Panc1 (cell line): ENCODE results near the gene CYP1A2. TPM values are rescaled to one million over a fixed set of nuclear protein-coding genes. Genes with fewer than 3 reads are reported as not detected.

Experiments used
- ATAC-seq: fragments of 200-7000 bp; cut with Tn5 transposase; 2 replicates; pipeline ENCODE4 v1.9.1; 2020; ENCODE audit warnings: mild to moderate bottlenecking, moderate library complexity
- BruUV-seq: library from RNA; stranded (reverse); fragments of 400-500 nt; replicated peaks from 2 replicates; lab custom pipeline; 2021; lab: Mats Ljungman, UMichigan
- CTCF ChIA-PET: fragments of 300-600 bp; sonication (Branson Sonifier 250); formaldehyde crosslinking; loops from one replicate; lab custom pipeline; 2022; ENCODE audit warnings: antibody characterized with exemption; lab: Charles Lee
- POLR2A ChIA-PET: fragments of 300-600 bp; sonication (Branson Sonifier 250); formaldehyde crosslinking; loops from one replicate; lab custom pipeline; 2022; ENCODE audit warnings: antibody characterized with exemption; lab: Charles Lee
- DNase-seq: peaks from one replicate; pipeline ENCODE4 v3.0.0-alpha.2; 2010; ENCODE audit warnings: low read depth, low spot score
- H3K27ac ChIP-seq: 2 replicates; pipeline ENCODE4 v1.5.1; 2011; ENCODE audit warnings: mild to moderate bottlenecking, low read length, inconsistent platforms
- H3K27me3 ChIP-seq: fragments of 200-500 bp; sonication (Bioruptor generic); 2 replicates; pipeline ENCODE4 v1.6.0; 2014; ENCODE audit warnings: low read length, inconsistent platforms; ENCODE audit not compliant: control insufficient read depth, insufficient read depth
- H3K36me3 ChIP-seq: fragments of 200-500 bp; sonication (Bioruptor generic); 2 replicates; pipeline ENCODE4 v1.5.1; 2014; ENCODE audit warnings: inconsistent platforms, mild to moderate bottlenecking, low read length, moderate library complexity; ENCODE audit not compliant: control insufficient read depth, insufficient read depth
- H3K4me1 ChIP-seq: 2 replicates; pipeline ENCODE4 v1.5.1; 2011; ENCODE audit warnings: inconsistent platforms, mild to moderate bottlenecking, low read length, moderate library complexity; ENCODE audit not compliant: control insufficient read depth, insufficient read depth
- H3K4me3 ChIP-seq, 2 experiments: 2 replicates each; pipeline ENCODE4 v1.5.1; 2011 to 2012; ENCODE audit warnings: low read depth in 2 of 2, low read length in 2 of 2, mild to moderate bottlenecking in 2 of 2, inconsistent platforms in 1 of 2, moderate library complexity in 1 of 2
- H3K9me3 ChIP-seq: fragments of 200-500 bp; sonication (Bioruptor generic); 2 replicates; pipeline ENCODE4 v1.5.1; 2014; ENCODE audit warnings: low read depth, mild to moderate bottlenecking, inconsistent platforms, low read length, moderate library complexity; ENCODE audit not compliant: control insufficient read depth, insufficient read depth
- POLR2AphosphoS5 ChIP-seq: IDR thresholded peaks from 2 replicates; pipeline ENCODE4 v1.6.1; 2012; ENCODE audit warnings: mild to moderate bottlenecking, low read depth, low read length, moderate library complexity
- SIN3A ChIP-seq: IDR thresholded peaks from 2 replicates; pipeline ENCODE4 v1.6.1; 2012; ENCODE audit warnings: low read depth, mild to moderate bottlenecking, low read length, moderate library complexity, borderline replicate concordance; ENCODE audit not compliant: insufficient read depth
- TCF7L2 ChIP-seq: IDR thresholded peaks from 2 replicates; pipeline ENCODE4 v1.6.1; 2011; ENCODE audit warnings: mild to moderate bottlenecking, low read depth, low read length, inconsistent platforms
- in situ Hi-C: cut with HindIII; loops from 2 replicates; pipeline ENCODE4 v1.10.0; 2016; ENCODE audit warnings: low sequenced_read_pairs, low pct_unique_long_range_greater_than_20kb
- intact Hi-C: fragments of 100-400 bp; cut with micrococcal nuclease; formaldehyde crosslinking; loops from one replicate; pipeline ENCODE4 v1.10.0; 2022; ENCODE audit not compliant: unreplicated experiment
- total RNA-seq: library from RNA; stranded (reverse); gene quantifications from one replicate; pipeline ENCODE4 v1.2.1, GENCODE V29; 2021; ENCODE audit not compliant: unreplicated experiment
- TF ChIP-seq, protein P1 (sequence below), 2 experiments: IDR thresholded peaks; 2 replicates each; pipeline ENCODE4 v1.6.1; 2011 to 2012; ENCODE audit warnings: low read depth in 2 of 2, control low read depth in 1 of 2, low read length in 1 of 2, mild to moderate bottlenecking in 1 of 2, moderate library complexity in 1 of 2; ENCODE audit not compliant: insufficient read depth in 1 of 2
- TF ChIP-seq, protein P2 (sequence below): fragments of 450-650 bp; IDR thresholded peaks from 2 replicates; pipeline ENCODE4 v1.5.1; 2017; ENCODE audit warnings: mild to moderate bottlenecking

Gene CYP1A2
- total RNA-seq, 1 experiment from 2014 or later, result not detected

DNA sequence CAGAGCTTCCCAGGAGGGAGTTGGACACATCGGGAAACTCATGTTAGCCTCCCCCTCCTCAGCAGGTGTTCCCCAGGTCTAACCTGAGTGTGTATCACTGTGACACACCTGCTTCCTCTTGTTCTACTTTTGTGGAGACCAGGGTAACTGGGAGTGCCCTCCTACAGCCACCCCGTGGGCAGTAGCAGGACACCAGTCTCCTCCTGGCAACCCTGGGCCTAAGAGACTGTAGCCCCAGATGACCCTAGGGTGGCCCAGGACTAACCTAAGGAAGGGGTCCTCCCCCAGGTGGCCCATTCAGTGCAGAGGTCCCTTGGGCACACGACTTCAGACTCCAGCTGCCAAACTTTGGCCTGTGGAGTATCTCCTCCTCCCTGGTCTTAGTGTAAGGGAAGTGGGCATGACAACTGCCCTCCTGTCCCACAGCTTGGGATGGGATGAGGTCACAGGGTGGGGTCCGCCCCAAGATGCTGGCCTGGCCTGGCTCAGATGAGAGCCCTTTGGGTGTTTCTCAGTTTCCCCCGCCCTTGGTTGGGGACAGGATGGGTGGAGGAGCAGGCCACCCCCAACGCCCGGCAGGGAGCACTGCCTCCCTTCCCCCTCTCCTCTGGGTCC is 38.0 kb downstream of the CYP1A2 start:
- ChIA-PET POLR2A (interaction anchor here (0.6 kb wide), 1 partner anchor 257 kb away, joined by 12 read pairs; no protein-coding TSS in a partner anchor), CTCF (interaction anchor here (0.9 to 1.8 kb wide), 4 partner anchors 9 to 115 kb away, joined by 4 to 14 read pairs (median 7); no protein-coding TSS in a partner anchor)
- H3K4me1 ChIP-seq, result peaks cover 59% of the 10 kb centered on the region
- intact Hi-C loops, result no loop called here
- H3K9me3 ChIP-seq, result no peaks in the 10 kb centered on the region
- H3K27ac ChIP-seq, result no peak overlapping the region
- TF ChIP-seq, protein P1, sequence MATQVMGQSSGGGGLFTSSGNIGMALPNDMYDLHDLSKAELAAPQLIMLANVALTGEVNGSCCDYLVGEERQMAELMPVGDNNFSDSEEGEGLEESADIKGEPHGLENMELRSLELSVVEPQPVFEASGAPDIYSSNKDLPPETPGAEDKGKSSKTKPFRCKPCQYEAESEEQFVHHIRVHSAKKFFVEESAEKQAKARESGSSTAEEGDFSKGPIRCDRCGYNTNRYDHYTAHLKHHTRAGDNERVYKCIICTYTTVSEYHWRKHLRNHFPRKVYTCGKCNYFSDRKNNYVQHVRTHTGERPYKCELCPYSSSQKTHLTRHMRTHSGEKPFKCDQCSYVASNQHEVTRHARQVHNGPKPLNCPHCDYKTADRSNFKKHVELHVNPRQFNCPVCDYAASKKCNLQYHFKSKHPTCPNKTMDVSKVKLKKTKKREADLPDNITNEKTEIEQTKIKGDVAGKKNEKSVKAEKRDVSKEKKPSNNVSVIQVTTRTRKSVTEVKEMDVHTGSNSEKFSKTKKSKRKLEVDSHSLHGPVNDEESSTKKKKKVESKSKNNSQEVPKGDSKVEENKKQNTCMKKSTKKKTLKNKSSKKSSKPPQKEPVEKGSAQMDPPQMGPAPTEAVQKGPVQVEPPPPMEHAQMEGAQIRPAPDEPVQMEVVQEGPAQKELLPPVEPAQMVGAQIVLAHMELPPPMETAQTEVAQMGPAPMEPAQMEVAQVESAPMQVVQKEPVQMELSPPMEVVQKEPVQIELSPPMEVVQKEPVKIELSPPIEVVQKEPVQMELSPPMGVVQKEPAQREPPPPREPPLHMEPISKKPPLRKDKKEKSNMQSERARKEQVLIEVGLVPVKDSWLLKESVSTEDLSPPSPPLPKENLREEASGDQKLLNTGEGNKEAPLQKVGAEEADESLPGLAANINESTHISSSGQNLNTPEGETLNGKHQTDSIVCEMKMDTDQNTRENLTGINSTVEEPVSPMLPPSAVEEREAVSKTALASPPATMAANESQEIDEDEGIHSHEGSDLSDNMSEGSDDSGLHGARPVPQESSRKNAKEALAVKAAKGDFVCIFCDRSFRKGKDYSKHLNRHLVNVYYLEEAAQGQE (IDR thresholded peaks at IDR 0.05; ENCODE audit: insufficient read depth in 1 of 2, low read depth in 2 of 2, low read length in 1 of 2), result no peak
- TF ChIP-seq POLR2AphosphoS5 (no peak), SIN3A (no peak), TCF7L2 (no peak)
- TF ChIP-seq, protein P2, sequence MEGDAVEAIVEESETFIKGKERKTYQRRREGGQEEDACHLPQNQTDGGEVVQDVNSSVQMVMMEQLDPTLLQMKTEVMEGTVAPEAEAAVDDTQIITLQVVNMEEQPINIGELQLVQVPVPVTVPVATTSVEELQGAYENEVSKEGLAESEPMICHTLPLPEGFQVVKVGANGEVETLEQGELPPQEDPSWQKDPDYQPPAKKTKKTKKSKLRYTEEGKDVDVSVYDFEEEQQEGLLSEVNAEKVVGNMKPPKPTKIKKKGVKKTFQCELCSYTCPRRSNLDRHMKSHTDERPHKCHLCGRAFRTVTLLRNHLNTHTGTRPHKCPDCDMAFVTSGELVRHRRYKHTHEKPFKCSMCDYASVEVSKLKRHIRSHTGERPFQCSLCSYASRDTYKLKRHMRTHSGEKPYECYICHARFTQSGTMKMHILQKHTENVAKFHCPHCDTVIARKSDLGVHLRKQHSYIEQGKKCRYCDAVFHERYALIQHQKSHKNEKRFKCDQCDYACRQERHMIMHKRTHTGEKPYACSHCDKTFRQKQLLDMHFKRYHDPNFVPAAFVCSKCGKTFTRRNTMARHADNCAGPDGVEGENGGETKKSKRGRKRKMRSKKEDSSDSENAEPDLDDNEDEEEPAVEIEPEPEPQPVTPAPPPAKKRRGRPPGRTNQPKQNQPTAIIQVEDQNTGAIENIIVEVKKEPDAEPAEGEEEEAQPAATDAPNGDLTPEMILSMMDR, result no peak
- H3K27me3 ChIP-seq, result no peaks in the 10 kb centered on the region
- in situ Hi-C loops, result no loop called here
- peaks cover 3% of the 10 kb centered on the region; the same call in 1 of the 2 replicates for H3K36me3 ChIP-seq
- H3K4me3 ChIP-seq, result no peak overlapping the region
- DNase-seq (no peak), ATAC-seq (no peak)
- no TSS peak for BruUV-seq

DNA sequence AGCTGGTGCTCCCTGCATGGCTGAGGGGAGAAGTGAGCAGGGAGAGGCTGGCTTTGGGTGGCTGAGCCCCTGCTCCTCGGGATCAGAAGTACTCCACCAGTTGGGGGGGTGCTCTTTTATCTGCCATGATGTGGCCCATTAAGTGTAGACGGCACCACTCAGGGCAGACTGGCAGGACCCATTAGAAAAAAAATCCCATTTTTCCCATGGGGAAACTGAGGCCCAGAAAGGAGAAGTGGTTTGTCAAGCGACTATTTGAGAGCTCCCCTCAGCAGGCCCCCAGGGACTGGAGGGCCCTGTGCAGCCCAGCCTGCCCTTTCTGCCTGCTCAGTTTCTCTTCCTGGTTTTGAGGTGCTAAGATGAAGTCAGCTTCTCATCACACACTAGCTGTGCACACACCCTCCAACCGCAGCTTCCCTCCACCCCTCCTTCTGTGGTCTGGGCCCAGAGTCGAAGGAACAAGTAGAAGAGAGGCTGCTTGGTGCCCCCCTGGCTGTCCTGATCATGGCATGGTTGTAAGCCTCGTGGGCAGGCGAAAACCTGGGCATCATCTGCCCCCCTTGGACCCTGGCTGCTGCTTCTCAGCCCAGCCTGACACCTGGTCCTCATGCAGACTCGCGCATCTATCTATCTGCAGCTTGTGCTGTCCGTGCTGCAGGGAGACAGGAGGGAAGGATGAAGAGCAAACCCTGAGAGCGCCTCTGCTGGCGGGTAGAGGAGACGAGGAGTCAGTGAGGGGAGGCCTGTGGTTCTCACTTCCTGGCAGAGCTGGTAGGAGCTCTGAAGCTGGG is 38.8 kb downstream of the CYP1A2 start:
- no peak for TF ChIP-seq SIN3A
- TF ChIP-seq, protein P2, result peak; percentile 87
- ChIA-PET POLR2A (interaction anchor here (0.6 kb wide), 1 partner anchor 92 kb away, joined by 11 read pairs; no protein-coding TSS in a partner anchor), CTCF (interaction anchor here (0.5 to 1.8 kb wide), 7 partner anchors 9 to 1057 kb away, joined by 3 to 14 read pairs (median 4); no protein-coding TSS in a partner anchor)
- DNase-seq, result peak; percentile 24
- Histone ChIP-seq H3K27me3 (no peaks in the 10 kb centered on the region), H3K27ac (no peak overlapping the region), H3K9me3 (no peaks in the 10 kb centered on the region), H3K36me3 (peaks cover 3% of the 10 kb centered on the region; the same call in 1 of the 2 replicates), H3K4me3 (no peak overlapping the region), H3K4me1 (peaks cover 60% of the 10 kb centered on the region)
- no TSS peak for BruUV-seq
- in situ Hi-C loops (no loop called here), intact Hi-C loops (no loop called here)
- ATAC-seq, result peak; percentile 87
